Measurements from ENCODE around the gene HS2ST1. TPM values are rescaled to one million over a fixed set of nuclear protein-coding genes. Genes with fewer than 3 reads are reported as not detected.

HS2ST1 gene
- total and polyA plus RNA-seq, 2 experiments from 2014 or later = 10.1 to 15.2 TPM

DNA sequence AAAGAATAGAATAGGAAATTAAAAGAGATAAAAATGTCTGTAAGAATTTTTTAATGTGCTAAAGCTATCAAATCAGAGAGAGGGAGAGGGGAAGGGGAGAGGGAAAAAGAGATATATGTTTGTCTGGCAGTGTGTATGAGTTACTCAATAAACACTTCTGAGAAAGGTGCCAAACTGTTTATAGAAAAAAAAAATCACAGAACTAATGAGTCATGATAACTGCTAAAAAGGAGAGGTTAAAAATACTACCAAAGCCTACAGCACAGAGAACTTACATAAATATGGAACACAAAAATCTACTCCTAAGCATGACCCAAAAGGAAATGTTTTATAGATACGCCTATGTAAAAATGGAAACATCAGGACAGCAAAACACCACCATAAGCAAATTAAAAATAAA, 46.0 kb upstream of the HS2ST1 start:
- no peaks in the 10 kb centered on the region for H3K27me3 ChIP-seq (replicated peaks; ENCODE audit: insufficient read depth)
- peaks cover 8% of the 10 kb centered on the region for H4K20me1 ChIP-seq (ENCODE audit: insufficient read depth)
- H3K9ac ChIP-seq = no peak overlapping the region
- no peaks in the 10 kb centered on the region for H3K9me3 ChIP-seq (ENCODE audit: low read depth)
- TF ChIP-seq EZH2 (IDR thresholded peaks at IDR 0.05; ENCODE audit: insufficient read depth, poor library complexity, severe bottlenecking) = no peak
- no peak for TF ChIP-seq EZH2phosphoT487 (IDR thresholded peaks at IDR 0.05; ENCODE audit: insufficient read depth, low read depth)
- peaks cover 11% of the 10 kb centered on the region for H3K4me1 ChIP-seq (ENCODE audit: insufficient read depth)
- WGBS, 2 experiments (ENCODE audit: low coverage in 1 of 2, low lambda C conversion rate in 2 of 2, missing lambda C conversion rate in 2 of 2) = 100% methylated on average over 1 of the region's 1 CpG
- H3F3A ChIP-seq (ENCODE audit: insufficient read depth) = peaks cover 27% of the 10 kb centered on the region
- no peaks in the 10 kb centered on the region for H3K36me3 ChIP-seq (ENCODE audit: low read depth)
- H3K9me2 ChIP-seq (ENCODE audit: insufficient read depth) = no peaks in the 10 kb centered on the region
- DNase-seq = peak; percentile 46
- no peak overlapping the region for H3K4me2 ChIP-seq (ENCODE audit: unreplicated experiment)
- H2AFZ ChIP-seq = no peak overlapping the region
- in situ Hi-C loops (cut with MboI) = no loop called here
- H3K79me2 ChIP-seq (ENCODE audit: insufficient read depth) = peaks cover 55% of the 10 kb centered on the region
- H3K4me3 ChIP-seq = no peak overlapping the region
- H3K27ac ChIP-seq = no peak overlapping the region

GRCh38 chr1:86871001-86871400, 43.4 kb upstream of the HS2ST1 start:
- in situ Hi-C loops (cut with MboI) = no loop called here
- Histone ChIP-seq H3K9ac (no peak overlapping the region), H3K27me3 (replicated peaks; ENCODE audit: insufficient read depth) (no peaks in the 10 kb centered on the region), H3F3A (ENCODE audit: insufficient read depth) (peaks cover 27% of the 10 kb centered on the region), H4K20me1 (ENCODE audit: insufficient read depth) (peaks cover 7% of the 10 kb centered on the region; the same call in 1 of the 2 replicates), H3K9me2 (ENCODE audit: insufficient read depth) (no peaks in the 10 kb centered on the region), H3K4me2 (ENCODE audit: unreplicated experiment) (no peak overlapping the region), H3K36me3 (ENCODE audit: low read depth) (peaks cover 3% of the 10 kb centered on the region; the same call in 1 of the 2 replicates), H3K27ac (no peak overlapping the region), H2AFZ (no peak overlapping the region), H3K4me3 (no peak overlapping the region), H3K9me3 (ENCODE audit: low read depth) (no peaks in the 10 kb centered on the region), H3K79me2 (ENCODE audit: insufficient read depth) (peaks cover 32% of the 10 kb centered on the region; the same call in 1 of the 2 replicates), H3K4me1 (ENCODE audit: insufficient read depth) (peaks cover 11% of the 10 kb centered on the region)
- DNase-seq = no peak
- 97 to 99% methylated on average over 3 of the region's 3 CpGs for WGBS, 2 experiments (ENCODE audit: low coverage in 1 of 2, low lambda C conversion rate in 2 of 2, missing lambda C conversion rate in 2 of 2)
- no peak for TF ChIP-seq EZH2 (IDR thresholded peaks at IDR 0.05; ENCODE audit: insufficient read depth, poor library complexity, severe bottlenecking)
- no peak for TF ChIP-seq EZH2phosphoT487 (IDR thresholded peaks at IDR 0.05; ENCODE audit: insufficient read depth, low read depth)

DNA sequence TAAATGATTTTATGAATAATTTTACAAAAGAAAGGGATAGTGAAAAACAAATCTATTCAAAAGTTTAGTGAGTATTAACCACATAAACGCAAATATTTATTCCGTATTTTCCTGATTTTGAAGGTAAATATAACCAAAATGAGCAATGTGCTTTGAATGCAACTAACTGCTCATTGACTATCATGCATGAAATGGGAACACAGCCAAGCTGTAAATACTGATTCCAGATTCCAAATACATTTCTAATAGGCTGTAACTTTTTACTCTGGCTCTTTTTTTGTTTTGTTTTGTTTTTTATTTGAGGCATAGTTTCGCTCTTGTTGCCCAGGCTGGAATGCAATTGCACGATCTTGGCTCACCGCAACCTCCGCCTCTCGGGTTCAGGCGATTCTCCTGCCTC, 42.3 kb upstream of the HS2ST1 start:
- Histone ChIP-seq H4K20me1 (ENCODE audit: insufficient read depth) (peaks cover 3% of the 10 kb centered on the region; the same call in 1 of the 2 replicates), H3K27ac (no peak overlapping the region), H3K9ac (no peak overlapping the region), H3K36me3 (ENCODE audit: low read depth) (peaks cover 11% of the 10 kb centered on the region; the same call in 1 of the 2 replicates), H2AFZ (no peak overlapping the region), H3K4me1 (ENCODE audit: insufficient read depth) (peaks cover 11% of the 10 kb centered on the region), H3K9me3 (ENCODE audit: low read depth) (no peaks in the 10 kb centered on the region), H3K9me2 (ENCODE audit: insufficient read depth) (no peaks in the 10 kb centered on the region), H3K27me3 (replicated peaks; ENCODE audit: insufficient read depth) (no peaks in the 10 kb centered on the region), H3K4me3 (no peak overlapping the region), H3K79me2 (ENCODE audit: insufficient read depth) (peaks cover 33% of the 10 kb centered on the region; the same call in 1 of the 2 replicates), H3K4me2 (ENCODE audit: unreplicated experiment) (no peak overlapping the region), H3F3A (ENCODE audit: insufficient read depth) (peaks cover 18% of the 10 kb centered on the region)
- peak; percentile 31 for DNase-seq
- in situ Hi-C loops (cut with MboI) = no loop called here
- 91 to 94% methylated on average over 8 of the region's 8 CpGs for WGBS, 2 experiments (ENCODE audit: low coverage in 1 of 2, low lambda C conversion rate in 2 of 2, missing lambda C conversion rate in 2 of 2)
- TF ChIP-seq EZH2phosphoT487 (IDR thresholded peaks at IDR 0.05; ENCODE audit: insufficient read depth, low read depth) (no peak), EZH2 (IDR thresholded peaks at IDR 0.05; ENCODE audit: insufficient read depth, poor library complexity, severe bottlenecking) (no peak)

DNA sequence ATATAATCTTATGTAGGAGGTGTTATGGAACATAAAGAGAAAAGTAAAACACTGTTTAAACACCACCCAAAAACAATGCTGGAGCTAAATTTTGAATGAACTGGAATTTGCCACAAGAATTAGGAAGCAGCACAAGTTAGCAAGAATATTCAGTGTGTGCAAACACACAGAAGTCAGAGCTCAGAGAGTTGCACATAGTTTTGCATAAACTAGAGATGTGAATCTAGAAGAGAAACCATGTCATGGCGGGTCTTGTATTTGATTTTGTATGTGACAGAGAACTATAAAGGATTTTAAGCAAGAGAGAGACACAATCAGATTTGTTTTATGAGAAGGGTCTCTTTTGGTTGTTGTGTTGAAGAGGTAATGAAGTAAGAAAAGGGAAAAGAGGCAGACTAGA, 38.7 kb upstream of the HS2ST1 start:
- Histone ChIP-seq H2AFZ (no peak overlapping the region), H3K9me2 (ENCODE audit: insufficient read depth) (no peaks in the 10 kb centered on the region), H3K27ac (no peak overlapping the region), H3K79me2 (ENCODE audit: insufficient read depth) (peaks cover 19% of the 10 kb centered on the region), H3K9me3 (ENCODE audit: low read depth) (no peaks in the 10 kb centered on the region), H4K20me1 (ENCODE audit: insufficient read depth) (no peaks in the 10 kb centered on the region; the same call in 1 of the 2 replicates), H3K4me2 (ENCODE audit: unreplicated experiment) (no peak overlapping the region), H3K4me1 (ENCODE audit: insufficient read depth) (no peaks in the 10 kb centered on the region), H3K36me3 (ENCODE audit: low read depth) (peaks cover 31% of the 10 kb centered on the region), H3K27me3 (replicated peaks; ENCODE audit: insufficient read depth) (no peaks in the 10 kb centered on the region), H3K4me3 (no peak overlapping the region), H3K9ac (no peak overlapping the region), H3F3A (ENCODE audit: insufficient read depth) (no peaks in the 10 kb centered on the region)
- in situ Hi-C loops (cut with MboI) = no loop called here
- DNase-seq = no peak
- WGBS, 2 experiments (ENCODE audit: low coverage in 1 of 2, low lambda C conversion rate in 2 of 2, missing lambda C conversion rate in 2 of 2) = 97 to 100% methylated on average over 1 of the region's 1 CpG
- TF ChIP-seq EZH2phosphoT487 (IDR thresholded peaks at IDR 0.05; ENCODE audit: insufficient read depth, low read depth) = no peak
- TF ChIP-seq EZH2 (IDR thresholded peaks at IDR 0.05; ENCODE audit: insufficient read depth, poor library complexity, severe bottlenecking) = no peak

Measured in GM23248 (cell line).